ENCODE measurements around the gene TMEM218. TPM values are rescaled to one million over a fixed set of nuclear protein-coding genes. Genes with fewer than 3 reads are reported as not detected.

Gene TMEM218
- total RNA-seq, 1 experiment from 2014 or later = 17.9 TPM

DNA sequence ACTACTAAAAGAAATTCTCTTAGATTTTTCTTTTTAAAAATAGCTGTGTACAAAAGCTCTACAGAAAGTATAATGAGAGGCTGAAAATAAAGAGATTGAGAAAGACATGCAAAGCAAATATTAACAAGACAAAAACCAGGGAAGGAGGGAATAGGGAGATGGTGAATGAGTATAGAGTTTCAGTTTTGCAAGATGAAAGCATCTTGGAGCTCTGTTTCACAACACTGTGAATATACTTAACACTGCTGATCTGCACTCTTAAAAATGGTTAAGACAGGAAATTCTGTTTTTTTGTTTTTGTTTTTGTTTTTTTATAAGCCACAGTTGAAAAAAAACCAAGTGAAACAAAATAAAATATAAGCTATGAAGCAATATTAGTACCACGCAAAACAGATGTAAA is 5.5 kb downstream of the TMEM218 start:
- Histone ChIP-seq H3K9me2 (ENCODE audit: insufficient read depth) (no peaks in the 10 kb centered on the region), H2AFZ (ENCODE audit: low read depth, low read length, poor library complexity, severe bottlenecking) (no peak overlapping the region), H3K4me2 (ENCODE audit: low read length) (no peak overlapping the region), H3K9ac (ENCODE audit: low read length) (no peak overlapping the region), H3K79me2 (ENCODE audit: insufficient read depth, low read length) (peaks cover 29% of the 10 kb centered on the region; the same call in 1 of the 2 replicates), H3K27me3 (ENCODE audit: insufficient read depth, low read length) (no peaks in the 10 kb centered on the region), H3K9me3 (ENCODE audit: control insufficient read depth in 1 of 2, insufficient read depth in 1 of 2, low read depth in 1 of 2, low read length in 2 of 2) (no peaks in the 10 kb centered on the region), H3K4me3 (replicated peaks in 1 of 2; ENCODE audit: low read depth in 1 of 2, low read length in 2 of 2) (no peak overlapping the region), H3K36me3 (ENCODE audit: control insufficient read depth in 1 of 2, insufficient read depth in 2 of 2, low read length in 2 of 2) (no peaks in the 10 kb centered on the region), H3K4me1 (ENCODE audit: control insufficient read depth in 1 of 2, insufficient read depth in 2 of 2, low read length in 2 of 2) (peaks cover 0 to 6% of the 10 kb centered on the region in 2 experiments; a peak in 1 of 4 replicates), H4K20me1 (ENCODE audit: insufficient read depth) (no peaks in the 10 kb centered on the region), H3K27ac (ENCODE audit: low read depth, low read length) (no peak overlapping the region)
- ATAC-seq (no peak), DNase-seq (ENCODE audit: low read depth, low spot score) (no peak)
- ChIA-PET CTCF (interaction anchor here (1.1 to 1.4 kb wide), 2 partner anchors 8 to 240 kb away, joined by 4 to 5 read pairs; no protein-coding TSS in a partner anchor), POLR2A (interaction anchor here (2.4 kb wide), 1 partner anchor 18 kb away, joined by 9 read pairs; no protein-coding TSS in a partner anchor), RAD21 (ENCODE audit: low non-redundant PET in 1 of 2, low total read pairs in 2 of 2, uncharacterized antibody in 2 of 2, unreplicated experiment in 2 of 2) (interaction anchor here in 1 of 2 experiments (1.0 kb wide), 1 partner anchor 15 kb away, joined by 3 read pairs; no protein-coding TSS in a partner anchor)
- TF ChIP-seq EZH2phosphoT487 (IDR thresholded peaks at IDR 0.05; ENCODE audit: borderline replicate concordance) (no peak), EGR1 (IDR thresholded peaks at IDR 0.05; ENCODE audit: low read depth) (no peak), CBX3 (IDR thresholded peaks at IDR 0.05; ENCODE audit: low read depth) (no peak), ZNF274 (IDR thresholded peaks at IDR 0.05; ENCODE audit: low read depth, low read length) (no peak), ELF1 (IDR thresholded peaks at IDR 0.05; ENCODE audit: borderline replicate concordance, low read depth) (no peak), TCF7L2 (IDR thresholded peaks at IDR 0.05; ENCODE audit: borderline replicate concordance, extremely low read depth, insufficient read depth, insufficient read length) (no peak), FOSL1 (IDR thresholded peaks at IDR 0.05; ENCODE audit: low read depth) (no peak)
- TF ChIP-seq, protein P1, sequence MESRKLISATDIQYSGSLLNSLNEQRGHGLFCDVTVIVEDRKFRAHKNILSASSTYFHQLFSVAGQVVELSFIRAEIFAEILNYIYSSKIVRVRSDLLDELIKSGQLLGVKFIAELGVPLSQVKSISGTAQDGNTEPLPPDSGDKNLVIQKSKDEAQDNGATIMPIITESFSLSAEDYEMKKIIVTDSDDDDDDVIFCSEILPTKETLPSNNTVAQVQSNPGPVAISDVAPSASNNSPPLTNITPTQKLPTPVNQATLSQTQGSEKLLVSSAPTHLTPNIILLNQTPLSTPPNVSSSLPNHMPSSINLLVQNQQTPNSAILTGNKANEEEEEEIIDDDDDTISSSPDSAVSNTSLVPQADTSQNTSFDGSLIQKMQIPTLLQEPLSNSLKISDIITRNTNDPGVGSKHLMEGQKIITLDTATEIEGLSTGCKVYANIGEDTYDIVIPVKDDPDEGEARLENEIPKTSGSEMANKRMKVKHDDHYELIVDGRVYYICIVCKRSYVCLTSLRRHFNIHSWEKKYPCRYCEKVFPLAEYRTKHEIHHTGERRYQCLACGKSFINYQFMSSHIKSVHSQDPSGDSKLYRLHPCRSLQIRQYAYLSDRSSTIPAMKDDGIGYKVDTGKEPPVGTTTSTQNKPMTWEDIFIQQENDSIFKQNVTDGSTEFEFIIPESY (IDR thresholded peaks at IDR 0.05; ENCODE audit: extremely low read depth, insufficient replicate concordance, low read length) = no peak
- no TSS peak for BruUV-seq (replicated peaks)
- intact Hi-C loops (cut with micrococcal nuclease) = no loop called here

All from HCT116 (cell line).